Measurements from ENCODE around the gene ZDHHC19. TPM values are rescaled to one million over a fixed set of nuclear protein-coding genes. Genes with fewer than 3 reads are reported as not detected.

The ZDHHC19 gene
- total and polyA plus RNA-seq, 2 donors: 0.19 to 0.68 TPM

- 97% methylated on average over 14 of the region's 14 CpGs for WGBS
- H3K36me3 ChIP-seq (ENCODE audit: control insufficient read depth in 2 of 2, insufficient read depth in 2 of 2, low read length in 1 of 2): no peaks in the 10 kb centered on the region
- H3K4me1 ChIP-seq (ENCODE audit: control insufficient read depth in 2 of 2, insufficient read depth in 2 of 2, low read length in 2 of 2): peaks cover 10 to 44% of the 10 kb centered on the region in 2 donors
- H3K27ac ChIP-seq (ENCODE audit: low read depth in 1 of 2, low read length in 1 of 2): no peak overlapping the region
- H3K27me3 ChIP-seq (ENCODE audit: control insufficient read depth in 2 of 2, insufficient read depth in 1 of 2, low read length in 1 of 2): no peaks in the 10 kb centered on the region
- H3K9me3 ChIP-seq (ENCODE audit: control insufficient read depth in 2 of 2, insufficient read depth in 1 of 2, low read length in 1 of 2): no peaks in the 10 kb centered on the region
- H3K4me3 ChIP-seq (ENCODE audit: low read length in 2 of 2): no peak overlapping the region
- no peak for DNase-seq (ENCODE audit: low read depth in 6 of 9, low spot score in 9 of 9)
Measured at GRCh38 chr3:196195664-196196265, 15.4 kb downstream of the ZDHHC19 start.

GRCh38 chr3:196194542-196194915 is 16.7 kb downstream of the ZDHHC19 start:
- Histone ChIP-seq H3K4me1 (ENCODE audit: control insufficient read depth in 2 of 2, insufficient read depth in 2 of 2, low read length in 2 of 2) (peaks cover 10 to 49% of the 10 kb centered on the region in 2 donors), H3K4me3 (ENCODE audit: low read length in 2 of 2) (no peak overlapping the region), H3K27ac (ENCODE audit: low read depth in 1 of 2, low read length in 1 of 2) (no peak overlapping the region), H3K36me3 (ENCODE audit: control insufficient read depth in 2 of 2, insufficient read depth in 2 of 2, low read length in 1 of 2) (no peaks in the 10 kb centered on the region), H3K27me3 (ENCODE audit: control insufficient read depth in 2 of 2, insufficient read depth in 1 of 2, low read length in 1 of 2) (no peaks in the 10 kb centered on the region), H3K9me3 (ENCODE audit: control insufficient read depth in 2 of 2, insufficient read depth in 1 of 2, low read length in 1 of 2) (no peaks in the 10 kb centered on the region)
- WGBS: 96% methylated on average over 5 of the region's 5 CpGs
- no peak for DNase-seq (ENCODE audit: low read depth in 6 of 9, low spot score in 9 of 9)

- Histone ChIP-seq H3K27ac (ENCODE audit: low read depth in 1 of 2, low read length in 1 of 2) (peak overlapping the region in 1 of 2 donors; percentile 30), H3K4me3 (ENCODE audit: low read length in 2 of 2) (no peak overlapping the region), H3K27me3 (ENCODE audit: control insufficient read depth in 2 of 2, insufficient read depth in 1 of 2, low read length in 1 of 2) (no peaks in the 10 kb centered on the region), H3K36me3 (ENCODE audit: control insufficient read depth in 2 of 2, insufficient read depth in 2 of 2, low read length in 1 of 2) (no peaks in the 10 kb centered on the region), H3K9me3 (ENCODE audit: control insufficient read depth in 2 of 2, insufficient read depth in 1 of 2, low read length in 1 of 2) (no peaks in the 10 kb centered on the region), H3K4me1 (ENCODE audit: control insufficient read depth in 2 of 2, insufficient read depth in 2 of 2, low read length in 2 of 2) (peaks cover 10 to 53% of the 10 kb centered on the region in 2 donors)
- no peak for DNase-seq (ENCODE audit: low read depth in 6 of 9, low spot score in 9 of 9)
- WGBS: 79% methylated on average over 13 of the region's 13 CpGs
Measured at GRCh38 chr3:196193736-196194541, 17.3 kb downstream of the ZDHHC19 start.

GRCh38 chr3:196193133-196193735 is 18.0 kb downstream of the ZDHHC19 start:
- WGBS: 79% methylated on average over 15 of the region's 15 CpGs
- no peaks in the 10 kb centered on the region for H3K9me3 ChIP-seq (ENCODE audit: control insufficient read depth in 2 of 2, insufficient read depth in 1 of 2, low read length in 1 of 2)
- no peak overlapping the region for H3K4me3 ChIP-seq (ENCODE audit: low read length in 2 of 2)
- no peaks in the 10 kb centered on the region for H3K27me3 ChIP-seq (ENCODE audit: control insufficient read depth in 2 of 2, insufficient read depth in 1 of 2, low read length in 1 of 2)
- H3K36me3 ChIP-seq (ENCODE audit: control insufficient read depth in 2 of 2, insufficient read depth in 2 of 2, low read length in 1 of 2): no peaks in the 10 kb centered on the region
- no peak for DNase-seq (ENCODE audit: low read depth in 6 of 9, low spot score in 9 of 9)
- H3K4me1 ChIP-seq (ENCODE audit: control insufficient read depth in 2 of 2, insufficient read depth in 2 of 2, low read length in 2 of 2): peaks cover 10 to 58% of the 10 kb centered on the region in 2 donors
- H3K27ac ChIP-seq (ENCODE audit: low read depth in 1 of 2, low read length in 1 of 2): peak overlapping the region; percentile 33 to 89

- Histone ChIP-seq H3K9me3 (ENCODE audit: control insufficient read depth in 2 of 2, insufficient read depth in 1 of 2, low read length in 1 of 2) (no peaks in the 10 kb centered on the region), H3K4me3 (ENCODE audit: low read length in 2 of 2) (no peak overlapping the region), H3K27me3 (ENCODE audit: control insufficient read depth in 2 of 2, insufficient read depth in 1 of 2, low read length in 1 of 2) (no peaks in the 10 kb centered on the region), H3K36me3 (ENCODE audit: control insufficient read depth in 2 of 2, insufficient read depth in 2 of 2, low read length in 1 of 2) (no peaks in the 10 kb centered on the region), H3K4me1 (ENCODE audit: control insufficient read depth in 2 of 2, insufficient read depth in 2 of 2, low read length in 2 of 2) (peaks cover 10 to 62% of the 10 kb centered on the region in 2 donors), H3K27ac (ENCODE audit: low read depth in 1 of 2, low read length in 1 of 2) (peak overlapping the region; percentile 32 to 89)
- peak in 3 of 9 donors; percentile 17 to 53 (median 37) for DNase-seq (ENCODE audit: low read depth in 6 of 9, low spot score in 9 of 9)
- 58% methylated on average over 14 of the region's 14 CpGs for whole genome bisulfite sequencing
Measured at GRCh38 chr3:196192524-196193051, 18.6 kb downstream of the ZDHHC19 start.

- Histone ChIP-seq H3K27ac (ENCODE audit: low read depth in 1 of 2, low read length in 1 of 2) (peak overlapping the region; percentile 32 to 89), H3K4me3 (ENCODE audit: low read length in 2 of 2) (no peak overlapping the region), H3K36me3 (ENCODE audit: control insufficient read depth in 2 of 2, insufficient read depth in 2 of 2, low read length in 1 of 2) (no peaks in the 10 kb centered on the region), H3K9me3 (ENCODE audit: control insufficient read depth in 2 of 2, insufficient read depth in 1 of 2, low read length in 1 of 2) (no peaks in the 10 kb centered on the region), H3K27me3 (ENCODE audit: control insufficient read depth in 2 of 2, insufficient read depth in 1 of 2, low read length in 1 of 2) (no peaks in the 10 kb centered on the region), H3K4me1 (ENCODE audit: control insufficient read depth in 2 of 2, insufficient read depth in 2 of 2, low read length in 2 of 2) (peaks cover 12 to 67% of the 10 kb centered on the region in 2 donors)
- DNase-seq (ENCODE audit: low read depth in 6 of 9, low spot score in 9 of 9): peak in 3 of 9 donors; percentile 44 to 70 (median 53)
- WGBS: 56% methylated on average over 11 of the region's 11 CpGs
Measured at GRCh38 chr3:196192036-196192523, 19.1 kb downstream of the ZDHHC19 start.

GRCh38 chr3:196189566-196190347 is 21.4 kb downstream of the ZDHHC19 start:
- no peak overlapping the region for H3K4me3 ChIP-seq (ENCODE audit: low read length in 2 of 2)
- H3K27me3 ChIP-seq (ENCODE audit: control insufficient read depth in 2 of 2, insufficient read depth in 1 of 2, low read length in 1 of 2): no peaks in the 10 kb centered on the region
- peaks cover 0 to under 1% of the 10 kb centered on the region in 2 donors for H3K36me3 ChIP-seq (ENCODE audit: control insufficient read depth in 2 of 2, insufficient read depth in 2 of 2, low read length in 1 of 2)
- no peak overlapping the region for H3K27ac ChIP-seq (ENCODE audit: low read depth in 1 of 2, low read length in 1 of 2)
- WGBS: 89% methylated on average over 16 of the region's 16 CpGs
- H3K4me1 ChIP-seq (ENCODE audit: control insufficient read depth in 2 of 2, insufficient read depth in 2 of 2, low read length in 2 of 2): peaks cover 18 to 79% of the 10 kb centered on the region in 2 donors
- DNase-seq (ENCODE audit: low read depth in 6 of 9, low spot score in 9 of 9): no peak
- H3K9me3 ChIP-seq (ENCODE audit: control insufficient read depth in 2 of 2, insufficient read depth in 1 of 2, low read length in 1 of 2): peaks cover 0 to 7% of the 10 kb centered on the region in 2 donors

- Histone ChIP-seq H3K27ac (ENCODE audit: low read depth in 1 of 2, low read length in 1 of 2) (peak overlapping the region; percentile 46 to 79), H3K27me3 (ENCODE audit: control insufficient read depth in 2 of 2, insufficient read depth in 1 of 2, low read length in 1 of 2) (no peaks in the 10 kb centered on the region), H3K9me3 (ENCODE audit: control insufficient read depth in 2 of 2, insufficient read depth in 1 of 2, low read length in 1 of 2) (peaks cover 0 to 9% of the 10 kb centered on the region in 2 donors), H3K36me3 (ENCODE audit: control insufficient read depth in 2 of 2, insufficient read depth in 2 of 2, low read length in 1 of 2) (peaks cover 0 to 2% of the 10 kb centered on the region in 2 donors), H3K4me3 (ENCODE audit: low read length in 2 of 2) (peak overlapping the region; percentile 1 to 10), H3K4me1 (ENCODE audit: control insufficient read depth in 2 of 2, insufficient read depth in 2 of 2, low read length in 2 of 2) (peaks cover 13 to 72% of the 10 kb centered on the region in 2 donors)
- 25% methylated on average over 31 of the region's 31 CpGs for WGBS
- peak in 3 of 9 donors; percentile 35 to 58 (median 39) for DNase-seq (ENCODE audit: low read depth in 6 of 9, low spot score in 9 of 9)
Measured at GRCh38 chr3:196186651-196187573, 24.3 kb downstream of the ZDHHC19 start.

All from thymus (tissue), 11 donors.